ENCODE data around the gene XRCC3. TPM values are rescaled to one million over a fixed set of nuclear protein-coding genes. Genes with fewer than 3 reads are reported as not detected.

Gene XRCC3
- total and polyA plus RNA-seq, 12 donors: 1.0 to 4.4 (median 3.0) TPM

DNA sequence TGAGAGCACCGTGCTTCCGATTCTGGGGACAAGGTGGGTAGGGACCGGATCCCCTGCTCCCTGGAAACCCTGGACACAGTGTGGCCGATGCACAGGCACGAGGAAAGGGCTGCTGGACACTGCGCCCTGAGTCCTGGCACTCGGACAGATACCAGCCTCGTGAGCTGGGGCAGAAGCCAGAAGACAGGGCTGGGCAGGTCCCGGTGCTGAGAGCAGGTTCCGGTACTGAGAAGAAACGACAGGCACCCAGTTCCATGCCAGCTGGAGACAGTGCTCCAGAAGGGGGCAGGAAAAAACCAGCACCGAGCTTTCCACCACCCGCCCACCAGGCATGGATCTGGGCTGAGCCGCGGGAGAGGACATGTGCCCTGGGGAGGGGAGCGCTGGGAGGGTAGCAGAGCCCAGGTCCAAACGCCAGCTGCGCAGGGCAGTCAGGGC, 6.5 kb downstream of the XRCC3 start:
- intact Hi-C loops (cut with DNase I): loop anchor here in 1 of 10 donors (10.0 kb wide), 1 partner anchor 134 kb away; no protein-coding TSS in a partner anchor
- Histone ChIP-seq H3K9me3 (no peaks in the 10 kb centered on the region), H3K27me3 (no peaks in the 10 kb centered on the region), H3K4me3 (peak overlapping the region in 1 of 10 donors; percentile 8), H3K36me3 (peaks cover 0 to 53% (median 2%) of the 10 kb centered on the region in 9 donors), H3K4me1 (peaks cover 19 to 86% (median 38%) of the 10 kb centered on the region in 9 donors), H3K27ac (peak overlapping the region in 1 of 10 donors; percentile 41)
- DNase-seq (no peak), ATAC-seq (peak in 4 of 8 donors; percentile 13 to 31 (median 20))
- TF ChIP-seq, protein P1, sequence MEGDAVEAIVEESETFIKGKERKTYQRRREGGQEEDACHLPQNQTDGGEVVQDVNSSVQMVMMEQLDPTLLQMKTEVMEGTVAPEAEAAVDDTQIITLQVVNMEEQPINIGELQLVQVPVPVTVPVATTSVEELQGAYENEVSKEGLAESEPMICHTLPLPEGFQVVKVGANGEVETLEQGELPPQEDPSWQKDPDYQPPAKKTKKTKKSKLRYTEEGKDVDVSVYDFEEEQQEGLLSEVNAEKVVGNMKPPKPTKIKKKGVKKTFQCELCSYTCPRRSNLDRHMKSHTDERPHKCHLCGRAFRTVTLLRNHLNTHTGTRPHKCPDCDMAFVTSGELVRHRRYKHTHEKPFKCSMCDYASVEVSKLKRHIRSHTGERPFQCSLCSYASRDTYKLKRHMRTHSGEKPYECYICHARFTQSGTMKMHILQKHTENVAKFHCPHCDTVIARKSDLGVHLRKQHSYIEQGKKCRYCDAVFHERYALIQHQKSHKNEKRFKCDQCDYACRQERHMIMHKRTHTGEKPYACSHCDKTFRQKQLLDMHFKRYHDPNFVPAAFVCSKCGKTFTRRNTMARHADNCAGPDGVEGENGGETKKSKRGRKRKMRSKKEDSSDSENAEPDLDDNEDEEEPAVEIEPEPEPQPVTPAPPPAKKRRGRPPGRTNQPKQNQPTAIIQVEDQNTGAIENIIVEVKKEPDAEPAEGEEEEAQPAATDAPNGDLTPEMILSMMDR (IDR thresholded peaks at IDR 0.05): no peak
- WGBS, 2 donors: 53 to 66% methylated on average over 18 of the region's 18 CpGs

DNA sequence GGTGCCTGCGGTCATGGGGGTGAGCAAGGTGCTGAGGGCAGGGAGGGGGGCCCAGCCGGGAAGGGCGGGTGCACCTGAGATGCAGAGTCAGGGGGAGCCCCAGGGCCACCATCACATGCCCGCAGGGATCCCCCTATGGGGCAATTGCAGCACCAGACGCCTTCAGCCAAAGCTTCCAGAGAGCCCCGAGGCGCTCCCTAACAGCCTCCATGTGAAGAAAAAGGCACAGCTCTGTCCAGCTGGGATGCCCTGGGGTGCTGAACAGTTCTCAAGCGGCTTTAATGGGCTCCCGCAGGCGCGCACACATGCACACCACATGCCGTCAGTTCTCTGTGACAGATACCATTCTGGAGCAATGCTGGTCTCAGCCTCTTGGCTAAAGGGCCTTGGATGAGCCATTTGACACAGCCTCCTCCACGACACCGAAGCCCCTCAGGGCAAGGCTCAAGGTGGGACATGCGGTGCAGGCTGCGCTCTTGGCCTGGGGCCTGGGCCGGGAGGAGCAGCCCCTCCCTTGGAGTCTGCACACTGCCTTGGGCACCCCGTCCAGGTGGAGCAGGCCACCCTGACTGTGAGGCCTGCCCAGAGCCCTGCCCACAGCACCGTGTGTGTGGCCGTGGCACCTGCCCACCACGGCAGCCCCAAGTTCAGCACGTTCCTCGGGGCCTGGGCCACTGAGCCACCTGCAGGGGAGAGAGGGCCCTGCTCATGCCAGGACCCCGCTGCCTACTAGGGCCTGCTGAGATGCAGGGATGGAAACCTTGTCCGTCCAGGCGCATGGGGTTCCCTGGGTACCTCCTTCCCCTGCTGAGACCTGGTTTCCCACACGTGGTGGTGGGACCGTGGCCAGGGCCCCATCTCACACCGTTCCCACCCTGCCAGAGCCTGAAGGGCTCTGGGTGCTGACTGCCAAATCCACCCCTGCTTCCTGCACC, 7.7 kb downstream of the XRCC3 start:
- TF ChIP-seq, protein P1 (IDR thresholded peaks at IDR 0.05): no peak
- intact Hi-C loops (cut with DNase I): loop anchor here in 1 of 10 donors (10.0 kb wide), 1 partner anchor 133 kb away; no protein-coding TSS in a partner anchor
- H3K4me1 ChIP-seq: peaks cover 19 to 87% (median 40%) of the 10 kb centered on the region in 9 donors
- DNase-seq (no peak), ATAC-seq (peak in 1 of 8 donors; percentile 5)
- H3K27ac ChIP-seq: no peak overlapping the region
- 87 to 90% methylated on average over 29 of the region's 29 CpGs for WGBS, 2 donors
- no peak overlapping the region for H3K4me3 ChIP-seq
- no peaks in the 10 kb centered on the region for H3K27me3 ChIP-seq
- H3K9me3 ChIP-seq: no peaks in the 10 kb centered on the region
- peaks cover 0 to 65% (median 13%) of the 10 kb centered on the region in 9 donors for H3K36me3 ChIP-seq

DNA sequence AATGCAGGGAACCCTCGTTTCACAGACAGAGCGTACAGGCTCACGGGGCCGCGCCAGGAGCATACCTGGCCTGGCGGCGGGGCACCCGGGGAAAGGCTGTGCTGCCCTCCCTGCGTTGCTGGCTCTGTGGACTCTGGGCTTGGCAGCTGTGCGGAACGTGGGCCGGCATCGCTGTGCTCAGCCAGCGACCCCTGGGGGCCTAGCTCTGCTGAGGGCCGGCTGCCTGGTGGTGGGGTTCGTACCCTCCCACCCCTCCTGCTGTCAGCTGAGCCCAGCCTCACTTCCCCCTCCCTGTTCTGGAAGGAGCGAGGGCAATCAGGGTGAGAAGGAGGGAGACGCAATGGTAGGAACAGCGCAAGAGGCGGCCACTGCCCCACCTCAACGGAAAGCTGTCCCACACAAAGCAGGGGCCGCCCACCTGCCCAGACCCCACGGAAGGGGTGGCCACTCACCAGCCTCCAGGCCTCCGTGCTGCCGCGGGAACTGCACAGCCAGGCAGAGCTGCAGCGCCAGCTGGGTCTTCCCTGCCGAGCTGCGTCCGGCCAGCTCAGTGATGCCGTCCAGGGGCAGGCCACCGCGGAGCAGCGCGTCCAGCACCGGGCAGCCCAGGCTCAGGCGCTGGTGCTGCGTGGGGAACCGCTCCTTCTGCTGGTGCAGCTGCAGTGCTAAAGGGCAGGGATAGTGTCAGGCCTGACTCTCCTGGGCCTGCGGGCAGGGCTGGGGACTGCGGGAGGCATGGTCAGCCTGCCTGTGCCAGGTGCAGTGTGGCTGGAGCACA, 8.5 kb downstream of the XRCC3 start:
- TF ChIP-seq, protein P1 (IDR thresholded peaks at IDR 0.05): no peak
- Histone ChIP-seq H3K4me3 (no peak overlapping the region), H3K27ac (peak overlapping the region in 1 of 10 donors; percentile 62), H3K4me1 (peaks cover 12 to 87% (median 31%) of the 10 kb centered on the region in 9 donors), H3K36me3 (peaks cover 0 to 74% (median 19%) of the 10 kb centered on the region in 9 donors), H3K9me3 (no peaks in the 10 kb centered on the region), H3K27me3 (no peaks in the 10 kb centered on the region)
- intact Hi-C loops (cut with DNase I): loop anchor here in 1 of 10 donors (10.0 kb wide), 1 partner anchor 132 kb away; no protein-coding TSS in a partner anchor
- DNase-seq (no peak), ATAC-seq (no peak)
- WGBS, 2 donors: 91% methylated on average over 41 of the region's 41 CpGs
